ACHN (cell line): Measurements from ENCODE around the gene PRAMEF33.
A peak's percentile ranks its signal among the peaks of the same experiment; 100 is the strongest.
"Not testable (repeated sequence)": the region's sequence is repeated elsewhere in the genome, so short reads cannot be mapped to it uniquely, and the experiment has no call there.

Source experiments
- DNase-seq: peaks from one replicate; pipeline ENCODE4 v3.0.0-alpha.2; 2015
- in situ Hi-C: cut with HindIII; loops from 2 replicates; pipeline ENCODE4 v1.10.0; 2017; ENCODE audit warnings: low sequenced_read_pairs, low pct_ligation_motif_present, low pct_unique_long_range_greater_than_20kb

PRAMEF33 gene

GRCh38 chr1:13303239-13303638 is at the start of gene PRAMEF33:
Gene PRAMEF33, plus strand, starts transcription at chr1:13303539. Its CDS starts 2,416 bp downstream, at chr1:13305955.
- in situ Hi-C loops, DNase-seq: not testable (repeated sequence)

- in situ Hi-C loops, DNase-seq: not testable (repeated sequence)
These were observed 49.4 kb upstream of the PRAMEF33 start, which contains the start of gene PRAMEF5 for GRCh38 chr1:13253898-13254297. Gene PRAMEF5, plus strand, starts transcription at chr1:13254198. Its CDS starts 5,071 bp downstream, at chr1:13259269.

GRCh38 chr1:13265124-13265523 is 38.2 kb upstream of the PRAMEF33 start:
- DNase-seq, in situ Hi-C loops: not testable (repeated sequence)

GRCh38 chr1:13277016-13277415 is 26.3 kb upstream of the PRAMEF33 start:
- in situ Hi-C loops, DNase-seq: not testable (repeated sequence)

- DNase-seq, in situ Hi-C loops: not testable (repeated sequence)
These were observed 23.7 kb upstream of the PRAMEF33 start for GRCh38 chr1:13279617-13280016.

GRCh38 chr1:13285037-13285436 is 18.3 kb upstream of the PRAMEF33 start, which contains the start of gene PRAMEF8:
Gene PRAMEF8, minus strand, starts transcription at chr1:13285137. Its CDS starts 1,046 bp downstream, at chr1:13284091.
- in situ Hi-C loops, DNase-seq: not testable (repeated sequence)

- DNase-seq, in situ Hi-C loops: not testable (repeated sequence)
These were observed 14.3 kb upstream of the PRAMEF33 start for GRCh38 chr1:13289030-13289429.

- in situ Hi-C loops: not testable (repeated sequence)
These were observed 6.0 kb upstream of the PRAMEF33 start for GRCh38 chr1:13297216-13297931.

GRCh38 chr1:13298699-13299098 is 4.6 kb upstream of the PRAMEF33 start:
- in situ Hi-C loops, DNase-seq: not testable (repeated sequence)

More at GRCh38 chr1:13297216-13297931, 6.0 kb upstream of the PRAMEF33 start:
- DNase-seq: not testable (repeated sequence)

GRCh38 chr1:13302197-13302596 is 1.1 kb upstream of the PRAMEF33 start:
- in situ Hi-C loops, DNase-seq: not testable (repeated sequence)

- DNase-seq, in situ Hi-C loops: not testable (repeated sequence)
These were observed 11.9 kb downstream of the PRAMEF33 start, which contains the start of gene PRAMEF15 for GRCh38 chr1:13315281-13315680. Gene PRAMEF15, plus strand, starts transcription at chr1:13315581. Its CDS starts 2,827 bp downstream, at chr1:13318408.

- DNase-seq, in situ Hi-C loops: not testable (repeated sequence)
These were observed 39.2 kb downstream of the PRAMEF33 start for GRCh38 chr1:13342496-13342895.

- in situ Hi-C loops, DNase-seq: not testable (repeated sequence)
These were observed 43.7 kb downstream of the PRAMEF33 start, which contains the start of gene PRAMEF14 for GRCh38 chr1:13347034-13347433. Gene PRAMEF14, minus strand, starts transcription at chr1:13347134. Its CDS starts 1,820 bp downstream, at chr1:13345314.

GRCh38 chr1:13353476-13353875 is 50.1 kb downstream of the PRAMEF33 start:
- in situ Hi-C loops, DNase-seq: not testable (repeated sequence)

GRCh38 chr1:13354475-13354874 is 51.1 kb downstream of the PRAMEF33 start:
- in situ Hi-C loops, DNase-seq: not testable (repeated sequence)

GRCh38 chr1:13356774-13357173 is 53.4 kb downstream of the PRAMEF33 start:
- in situ Hi-C loops: not testable (repeated sequence)
- DNase-seq: peak; percentile 55
